HG02840 (cell line): ENCODE data around the gene MXRA8.
A peak's percentile ranks its signal among the peaks of the same experiment; 100 is the strongest.
"Not testable (repeated sequence)": the region's sequence is repeated elsewhere in the genome, so short reads cannot be mapped to it uniquely, and the experiment has no call there.

Source experiments
- ATAC-seq: cut with Tn5 transposase; IDR thresholded peaks from one replicate; pipeline ENCODE4 v1.9.1; 2021; ENCODE audit warnings: mild to moderate bottlenecking, moderate library complexity, moderate number of reproducible peaks; ENCODE audit not compliant: unreplicated experiment, low FRiP score

MXRA8 gene

DNA sequence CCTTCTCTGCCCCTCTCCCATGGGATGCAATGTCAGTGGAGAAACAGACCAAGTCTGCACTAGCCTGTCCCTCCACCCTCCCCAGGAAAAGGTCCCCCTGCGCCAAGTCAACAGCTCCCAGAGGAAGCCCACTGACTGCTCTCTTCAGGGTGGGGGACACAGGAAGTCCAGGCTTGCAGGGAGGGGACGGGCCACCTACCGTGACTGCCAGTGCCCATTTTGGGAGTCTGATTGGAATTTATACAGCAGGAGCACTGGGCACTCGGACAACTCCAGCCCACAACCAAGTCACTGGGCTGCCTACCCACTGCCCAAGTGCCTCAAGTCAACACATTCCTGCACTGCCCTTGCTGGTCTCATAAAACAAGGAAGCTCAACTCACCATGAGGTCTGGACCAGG is 34.7 kb upstream of the MXRA8 start:
- ATAC-seq = no peak

GRCh38 chr1:1391225-1391624 is 32.9 kb upstream of the MXRA8 start:
- ATAC-seq = no peak

- ATAC-seq = no peak
Measured at GRCh38 chr1:1390675-1391074, 32.3 kb upstream of the MXRA8 start.

DNA sequence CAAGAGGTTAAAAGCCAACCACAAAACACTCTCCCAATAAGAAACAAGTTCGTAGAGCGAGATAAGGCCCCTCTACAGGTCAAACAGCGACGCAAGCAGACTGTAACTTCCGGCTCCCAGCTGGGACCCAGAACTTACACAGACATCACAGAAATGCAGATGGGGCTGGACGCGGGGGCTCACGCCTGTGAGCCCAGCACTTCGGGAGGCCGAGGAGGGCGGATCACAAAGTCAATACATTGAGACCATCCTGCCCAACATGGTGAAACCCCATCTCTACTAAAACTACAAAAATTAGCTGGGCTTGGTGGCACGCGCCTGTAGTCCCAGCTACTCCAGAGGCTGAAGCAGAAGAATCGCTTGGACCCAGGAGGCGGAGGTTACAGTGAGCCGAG is 29.7 kb upstream of the MXRA8 start:
- ATAC-seq = no peak

DNA sequence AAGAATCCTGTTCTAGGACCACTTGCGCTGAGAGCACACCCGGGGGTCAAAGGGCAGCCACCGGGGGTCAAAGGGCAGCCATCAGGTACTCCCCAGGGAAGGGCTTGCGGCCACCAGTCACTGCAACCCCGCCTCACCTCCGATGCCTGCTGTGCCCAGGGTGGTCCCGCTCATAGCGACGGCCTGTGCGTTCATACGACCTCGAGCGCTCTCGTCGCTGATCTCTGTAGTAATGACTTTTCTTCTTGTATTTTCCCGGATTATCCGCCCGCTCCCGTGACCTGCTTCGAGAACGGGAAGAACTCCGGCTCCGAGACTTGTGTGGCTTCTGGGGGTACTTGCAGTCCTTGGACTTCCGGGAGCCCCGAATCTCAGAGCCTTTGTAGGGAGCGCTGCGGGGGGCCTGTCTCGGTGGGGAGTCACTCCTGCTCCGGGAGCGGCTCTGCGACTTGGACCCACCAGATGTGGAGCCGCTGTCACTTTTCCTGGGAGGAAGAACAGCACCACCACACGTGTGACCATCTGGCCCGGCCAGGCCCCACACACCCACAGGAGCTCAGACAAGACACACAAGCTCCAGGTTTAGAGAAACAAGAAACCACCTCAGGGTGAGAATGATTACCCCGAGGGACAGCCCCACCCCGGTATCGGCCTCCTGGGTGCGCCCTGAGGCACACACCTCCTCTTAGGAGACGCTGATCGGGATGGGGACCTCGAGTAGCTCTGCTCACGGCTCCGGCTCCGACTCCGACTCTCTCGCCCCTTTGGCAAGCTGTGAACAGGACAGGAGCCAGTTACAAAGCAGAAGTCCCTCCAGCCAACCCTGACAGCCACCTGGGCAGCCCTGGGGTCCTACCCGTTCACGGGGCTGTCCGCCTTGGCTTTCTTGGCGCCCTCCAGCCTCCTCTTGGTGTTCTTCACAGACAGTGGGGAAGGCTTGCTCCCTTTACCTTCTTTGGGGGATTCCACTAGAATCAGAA is 29.0 kb upstream of the MXRA8 start:
- no peak for ATAC-seq

DNA sequence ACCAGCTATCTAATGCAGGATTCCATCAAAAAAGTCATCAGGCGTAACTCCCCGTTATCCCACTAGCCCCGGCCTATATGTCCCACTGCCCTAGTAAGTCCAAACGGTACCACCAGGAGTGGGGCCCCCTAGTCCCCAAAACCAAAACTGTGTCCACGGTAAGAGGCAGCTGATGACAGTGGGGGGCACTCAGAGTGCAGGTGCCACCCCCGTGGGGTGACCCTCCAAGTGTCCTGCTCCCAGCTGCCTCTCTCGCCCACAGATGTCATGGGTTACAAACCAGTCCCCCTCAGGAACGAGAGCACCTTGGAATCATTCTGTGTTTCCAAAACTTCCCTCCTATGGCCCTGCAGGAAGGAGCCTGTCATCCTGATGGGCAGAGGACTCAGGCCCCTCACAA is 27.6 kb upstream of the MXRA8 start:
- no peak for ATAC-seq

DNA sequence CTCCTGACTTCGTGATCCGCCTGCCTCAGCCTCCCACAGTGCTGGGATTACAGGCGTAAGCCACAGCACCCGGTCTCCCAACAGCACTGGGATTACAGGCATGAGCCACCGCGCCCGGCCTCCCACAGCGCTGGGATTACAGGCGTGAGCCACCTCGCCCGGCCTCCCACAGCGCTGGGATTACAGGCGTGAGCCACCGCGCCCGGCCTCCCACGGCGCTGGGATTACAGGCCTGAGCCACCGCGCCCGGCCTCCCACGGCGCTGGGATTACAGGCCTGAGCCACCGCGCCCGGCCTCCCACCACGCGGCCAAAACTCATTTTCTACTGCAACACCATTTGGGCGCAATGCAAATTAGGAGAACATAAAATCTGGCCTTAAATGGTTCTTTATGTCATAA is 27.0 kb upstream of the MXRA8 start:
- ATAC-seq = not testable (repeated sequence)

DNA sequence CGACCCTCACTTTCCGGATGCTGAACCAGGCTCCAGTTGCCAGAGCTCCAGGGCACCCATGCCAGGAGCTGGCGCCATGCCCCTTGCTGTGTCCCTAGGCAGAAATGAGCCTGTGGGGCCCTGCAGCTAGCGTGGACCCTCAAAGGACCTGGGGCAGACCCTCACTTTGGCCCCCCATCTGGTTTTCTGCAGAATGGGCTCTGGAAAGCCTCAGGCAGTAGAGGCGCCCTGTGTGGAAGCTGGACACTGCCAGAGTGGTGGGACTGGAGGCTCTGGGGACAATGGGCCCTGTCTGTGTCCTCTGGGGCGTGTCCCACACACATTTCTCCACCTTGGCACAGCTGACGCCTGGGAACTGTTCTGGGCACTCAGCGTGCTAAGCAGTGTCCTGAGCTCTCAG is 22.9 kb upstream of the MXRA8 start:
- no peak for ATAC-seq

DNA sequence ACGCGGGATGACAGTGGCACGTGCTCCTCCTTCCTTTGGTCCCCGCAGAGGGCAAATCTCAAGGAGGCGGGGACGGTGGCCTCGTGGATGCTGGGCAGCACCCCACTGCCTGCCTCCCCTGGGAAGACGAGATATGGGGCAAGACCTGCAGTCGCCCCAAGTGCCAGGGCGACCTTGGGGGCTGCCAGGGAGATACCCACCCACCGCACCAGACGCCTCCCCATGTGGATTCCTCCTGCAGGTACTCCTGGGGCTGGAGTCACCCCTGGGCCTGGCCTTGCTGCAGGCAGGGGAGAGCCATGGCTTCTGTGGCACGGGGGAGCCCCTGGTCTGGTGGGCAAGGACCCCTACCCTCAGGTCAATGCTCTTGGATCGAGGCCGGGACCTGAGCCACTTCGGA is 22.5 kb upstream of the MXRA8 start:
- no peak for ATAC-seq

- no peak for ATAC-seq
Measured at GRCh38 chr1:1377540-1378205, 19.3 kb upstream of the MXRA8 start.

GRCh38 chr1:1376551-1377226 is 18.3 kb upstream of the MXRA8 start:
- no peak for ATAC-seq

GRCh38 chr1:1374929-1375662 is 16.7 kb upstream of the MXRA8 start, which contains the start of gene AURKAIP1:
Gene AURKAIP1 (minus strand): TSS chr1:1375207. CDS start chr1:1374756, 451 bp downstream.
- ATAC-seq = peak; percentile 88

DNA sequence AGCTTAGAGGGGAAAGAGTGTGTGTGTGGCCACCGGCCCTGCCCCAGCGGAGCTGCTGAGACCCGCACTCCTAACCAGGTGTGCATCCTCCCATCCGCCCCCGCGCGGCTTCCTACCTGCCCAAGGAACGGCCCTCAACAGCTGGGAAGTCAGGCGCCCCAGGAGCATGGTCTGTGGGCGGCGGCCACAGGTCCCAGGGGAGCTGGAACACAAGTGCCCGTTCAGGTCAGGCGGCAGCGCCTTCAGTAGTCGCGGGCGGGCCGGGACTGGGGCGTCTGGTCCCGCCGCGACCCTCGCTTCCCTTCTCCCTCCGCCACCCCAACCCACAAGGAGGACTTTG is 16.2 kb upstream of the MXRA8 start:
- ATAC-seq = peak; percentile 4

GRCh38 chr1:1373815-1374588 is 15.6 kb upstream of the MXRA8 start:
- ATAC-seq = no peak

- no peak for ATAC-seq
Measured at GRCh38 chr1:1373051-1373814, 14.9 kb upstream of the MXRA8 start.

GRCh38 chr1:1371746-1372711 is 13.7 kb upstream of the MXRA8 start:
- no peak for ATAC-seq

GRCh38 chr1:1371364-1371745 is 13.0 kb upstream of the MXRA8 start:
- ATAC-seq = no peak

DNA sequence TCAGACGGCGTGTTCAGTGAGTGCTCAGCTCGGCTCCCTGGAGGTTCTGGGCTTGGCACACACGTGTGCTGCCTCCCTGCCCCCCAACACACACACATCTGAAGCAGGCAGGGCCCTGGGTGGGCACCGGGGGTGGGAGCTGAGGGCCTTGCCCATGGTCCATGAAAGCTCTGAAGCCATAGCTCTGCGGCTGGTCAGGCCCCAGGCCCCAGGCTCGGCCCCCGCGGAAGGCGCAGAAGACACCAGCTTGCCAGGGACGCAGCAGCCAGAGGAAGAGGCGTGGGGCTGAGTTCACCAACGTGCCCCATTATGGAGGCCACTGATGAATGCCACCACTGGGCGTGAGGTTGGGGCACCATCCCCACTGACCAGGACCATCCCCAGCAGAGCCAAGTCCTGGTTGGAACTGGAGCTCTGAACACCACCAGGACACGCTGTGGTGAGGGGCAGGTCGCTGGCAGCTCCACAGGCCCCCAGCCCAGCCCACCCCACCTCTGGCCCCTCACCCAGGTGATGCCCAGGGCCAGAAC is 12.5 kb upstream of the MXRA8 start:
- ATAC-seq = no peak
